ENCODE data around the gene HTATIP2.

DNA sequence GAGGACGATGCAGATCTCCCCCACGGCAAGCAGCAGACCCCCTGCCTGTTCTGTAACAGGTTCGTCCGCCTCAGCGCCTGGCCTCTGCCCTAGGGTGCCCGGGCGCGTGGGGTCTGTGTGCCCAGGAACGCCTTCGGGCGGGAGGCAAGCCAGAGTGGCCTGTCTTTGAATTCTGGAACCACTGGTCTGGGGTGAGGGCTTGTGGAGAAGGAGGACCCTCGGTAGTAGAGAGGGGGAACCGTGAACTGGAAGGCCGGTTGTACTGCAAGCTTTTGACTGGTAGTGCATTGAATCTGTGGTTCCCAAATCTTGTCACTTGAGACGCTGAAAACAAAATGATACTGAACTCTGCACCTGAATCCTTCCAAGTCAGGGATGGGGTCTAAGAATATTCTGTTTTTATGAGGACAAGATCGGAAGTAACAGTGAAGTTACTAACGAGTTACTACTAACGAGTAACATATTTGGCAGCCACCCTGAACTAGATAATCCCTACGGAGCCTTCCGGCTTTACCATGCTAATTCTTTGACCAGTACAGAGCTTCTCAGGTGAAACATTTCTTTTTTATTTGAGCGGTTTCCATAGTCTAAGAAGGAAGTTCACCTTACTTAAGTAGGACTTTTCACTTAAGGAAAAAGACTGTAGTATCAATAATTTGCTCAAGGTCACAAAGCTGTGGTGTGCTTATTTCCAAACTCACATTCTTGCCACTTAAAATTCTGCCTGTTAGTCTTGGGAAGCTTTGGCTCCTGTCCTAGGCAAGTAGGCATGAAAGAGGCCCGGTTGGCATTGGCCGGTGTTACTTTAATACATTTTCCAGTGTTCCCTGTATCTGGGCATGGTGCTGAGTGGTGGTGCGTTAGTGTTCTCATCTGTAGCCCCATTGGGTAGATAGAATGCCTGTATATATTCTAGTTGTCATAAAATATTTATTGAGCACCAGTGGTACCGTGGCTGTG, 24.9 kb downstream of the HTATIP2 start:
- TF ChIP-seq, protein P1, sequence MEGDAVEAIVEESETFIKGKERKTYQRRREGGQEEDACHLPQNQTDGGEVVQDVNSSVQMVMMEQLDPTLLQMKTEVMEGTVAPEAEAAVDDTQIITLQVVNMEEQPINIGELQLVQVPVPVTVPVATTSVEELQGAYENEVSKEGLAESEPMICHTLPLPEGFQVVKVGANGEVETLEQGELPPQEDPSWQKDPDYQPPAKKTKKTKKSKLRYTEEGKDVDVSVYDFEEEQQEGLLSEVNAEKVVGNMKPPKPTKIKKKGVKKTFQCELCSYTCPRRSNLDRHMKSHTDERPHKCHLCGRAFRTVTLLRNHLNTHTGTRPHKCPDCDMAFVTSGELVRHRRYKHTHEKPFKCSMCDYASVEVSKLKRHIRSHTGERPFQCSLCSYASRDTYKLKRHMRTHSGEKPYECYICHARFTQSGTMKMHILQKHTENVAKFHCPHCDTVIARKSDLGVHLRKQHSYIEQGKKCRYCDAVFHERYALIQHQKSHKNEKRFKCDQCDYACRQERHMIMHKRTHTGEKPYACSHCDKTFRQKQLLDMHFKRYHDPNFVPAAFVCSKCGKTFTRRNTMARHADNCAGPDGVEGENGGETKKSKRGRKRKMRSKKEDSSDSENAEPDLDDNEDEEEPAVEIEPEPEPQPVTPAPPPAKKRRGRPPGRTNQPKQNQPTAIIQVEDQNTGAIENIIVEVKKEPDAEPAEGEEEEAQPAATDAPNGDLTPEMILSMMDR (IDR thresholded peaks at IDR 0.05; ENCODE audit: low read depth, low read length), result no peak
- TF ChIP-seq MYC (IDR thresholded peaks at IDR 0.05; ENCODE audit: low read depth, low read length) (no peak), POLR2A (IDR thresholded peaks at IDR 0.05; ENCODE audit: extremely low read depth, insufficient read length) (no peak)
